MM.1S (cell line): ENCODE results near the gene TMEM218.

Experiments
- EZH2 ChIP-seq: fragments of 300-600 bp; sonication (generic); optimal IDR thresholded peaks from 2 replicates; pipeline ENCODE3; 2017; ENCODE audit warnings: low read depth, mild to moderate bottlenecking, antibody characterized with exemption, low read length, mixed read lengths
- EZH2phosphoT487 ChIP-seq: fragments of 300-600 bp; sonication (generic); IDR thresholded peaks from 2 replicates; pipeline ENCODE4 v1.6.1; 2018; ENCODE audit warnings: antibody characterized with exemption, low read length
- TF ChIP-seq, protein P1 (sequence below): fragments of 300-600 bp; sonication (generic); IDR thresholded peaks from 2 replicates; pipeline ENCODE4 v1.5.1; 2016; ENCODE audit warnings: antibody characterized with exemption, low read length, mixed read lengths

DNA sequence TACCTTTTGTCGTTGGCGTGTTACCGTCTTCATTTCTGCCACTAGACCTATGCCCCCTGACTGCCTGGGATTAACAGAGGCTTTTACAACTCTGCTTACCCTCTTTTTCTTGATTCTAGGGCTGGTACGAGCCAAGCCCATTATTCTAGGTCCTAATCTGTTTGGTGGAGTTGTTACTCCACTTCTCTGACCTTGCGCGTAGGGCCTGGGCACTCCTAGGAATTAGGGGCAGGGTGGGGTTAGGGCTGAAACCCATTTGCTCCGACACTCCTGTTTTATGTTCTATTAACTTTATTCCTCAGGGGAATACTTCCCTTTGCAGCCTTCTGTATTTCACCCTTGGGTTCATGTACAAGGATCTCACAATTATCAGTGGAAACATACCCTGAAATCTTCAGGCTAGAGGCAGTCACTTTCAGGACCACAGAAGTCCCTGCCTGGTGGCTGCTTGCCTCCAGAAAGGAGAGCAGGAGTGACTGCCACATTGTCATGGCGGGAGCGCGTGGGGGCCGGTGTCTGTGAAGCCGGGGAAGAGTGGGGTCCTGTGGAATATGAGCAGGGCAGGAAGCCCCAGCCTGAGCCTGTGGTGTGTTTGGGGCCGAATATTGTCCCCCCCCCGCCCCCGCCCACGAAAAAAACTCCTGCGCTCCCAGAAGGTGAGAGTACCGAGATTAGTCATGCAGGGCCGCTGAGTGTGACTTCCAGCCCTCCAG lies 49.1 kb downstream of the TMEM218 start:
- TF ChIP-seq, protein P1, sequence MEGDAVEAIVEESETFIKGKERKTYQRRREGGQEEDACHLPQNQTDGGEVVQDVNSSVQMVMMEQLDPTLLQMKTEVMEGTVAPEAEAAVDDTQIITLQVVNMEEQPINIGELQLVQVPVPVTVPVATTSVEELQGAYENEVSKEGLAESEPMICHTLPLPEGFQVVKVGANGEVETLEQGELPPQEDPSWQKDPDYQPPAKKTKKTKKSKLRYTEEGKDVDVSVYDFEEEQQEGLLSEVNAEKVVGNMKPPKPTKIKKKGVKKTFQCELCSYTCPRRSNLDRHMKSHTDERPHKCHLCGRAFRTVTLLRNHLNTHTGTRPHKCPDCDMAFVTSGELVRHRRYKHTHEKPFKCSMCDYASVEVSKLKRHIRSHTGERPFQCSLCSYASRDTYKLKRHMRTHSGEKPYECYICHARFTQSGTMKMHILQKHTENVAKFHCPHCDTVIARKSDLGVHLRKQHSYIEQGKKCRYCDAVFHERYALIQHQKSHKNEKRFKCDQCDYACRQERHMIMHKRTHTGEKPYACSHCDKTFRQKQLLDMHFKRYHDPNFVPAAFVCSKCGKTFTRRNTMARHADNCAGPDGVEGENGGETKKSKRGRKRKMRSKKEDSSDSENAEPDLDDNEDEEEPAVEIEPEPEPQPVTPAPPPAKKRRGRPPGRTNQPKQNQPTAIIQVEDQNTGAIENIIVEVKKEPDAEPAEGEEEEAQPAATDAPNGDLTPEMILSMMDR: no peak
- no peak for TF ChIP-seq EZH2phosphoT487
- no peak for TF ChIP-seq EZH2
